ENCODE data around the gene PNLIPRP3. TPM values are rescaled to one million over a fixed set of nuclear protein-coding genes. Genes with fewer than 3 reads are reported as not detected.

PNLIPRP3 gene
- total and polyA plus RNA-seq, 2 donors (not counting 1 experiment from before 2014, with no cell fraction given) = not detected

- Histone ChIP-seq H3K4me2 (replicated peaks; ENCODE audit: low read depth, low read length, poor library complexity, severe bottlenecking) (no peak overlapping the region), H2AFZ (ENCODE audit: insufficient read depth, low read depth, low read length, poor library complexity, severe bottlenecking) (no peak overlapping the region), H3K79me2 (ENCODE audit: control insufficient read depth, insufficient read depth, low read length) (no peaks in the 10 kb centered on the region), H4K20me1 (ENCODE audit: control insufficient read depth, insufficient read depth, low read length, poor library complexity, severe bottlenecking) (no peaks in the 10 kb centered on the region), H3K4me1 (ENCODE audit: control insufficient read depth in 2 of 2, insufficient read depth in 2 of 2, low read length in 2 of 2) (no peaks in the 10 kb centered on the region), H3K9me3 (ENCODE audit: control extremely low read depth in 1 of 3, control insufficient read depth in 2 of 3, insufficient read depth in 1 of 3, low read length in 2 of 3) (peaks cover 0 to 2% (median 0%) of the 10 kb centered on the region in 3 donors), H3K27me3 (replicated peaks in 1 of 4; ENCODE audit: control extremely low read depth in 1 of 4, control insufficient read depth in 3 of 4, insufficient read depth in 4 of 4, low read length in 3 of 4) (no peaks in the 10 kb centered on the region), H3K9ac (ENCODE audit: low read length) (no peak overlapping the region), H3K4me3 (ENCODE audit: control extremely low read depth in 1 of 5, extremely low read depth in 1 of 5, insufficient read depth in 1 of 5, low read depth in 2 of 5, low read length in 4 of 5) (no peak overlapping the region), H3K36me3 (replicated peaks in 1 of 2; ENCODE audit: control extremely low read depth in 1 of 2, control insufficient read depth in 1 of 2, extremely low read depth in 1 of 2, insufficient read depth in 2 of 2, low read length in 1 of 2) (no peaks in the 10 kb centered on the region), H3K27ac (ENCODE audit: low read length in 2 of 2) (no peak overlapping the region)
- no peak for ATAC-seq (ENCODE audit: low read depth)
- WGBS (ENCODE audit: insufficient coverage) = no CpG with 5 or more reads among the region's 1 CpG
- Mint-ChIP-seq H3K27ac (no peak overlapping the region), H3K4me3 (no peak overlapping the region), H3K9me3 (ENCODE audit: insufficient read depth) (no peaks in the 10 kb centered on the region), H3K4me1 (no peaks in the 10 kb centered on the region), H3K27me3 (no peaks in the 10 kb centered on the region)
- ChIA-PET CTCF (no interaction called here), POLR2A (no interaction called here)
- DNase-seq = no peak
- intact Hi-C loops (cut with micrococcal nuclease) = no loop called here
- TF ChIP-seq CTCF (IDR thresholded peaks at IDR 0.05) (no peak), EZH2 (IDR thresholded peaks at IDR 0.05; ENCODE audit: borderline replicate concordance, insufficient read depth, low read depth, low read length, poor library complexity, severe bottlenecking) (no peak)
Observed at GRCh38 chr10:116418389-116418788, 9.3 kb upstream of the PNLIPRP3 start.

GRCh38 chr10:116421815-116422214, 5.8 kb upstream of the PNLIPRP3 start:
- no peak overlapping the region for H2AFZ ChIP-seq (ENCODE audit: insufficient read depth, low read depth, low read length, poor library complexity, severe bottlenecking)
- no peaks in the 10 kb centered on the region for H3K79me2 ChIP-seq (ENCODE audit: control insufficient read depth, insufficient read depth, low read length)
- ATAC-seq (ENCODE audit: low read depth) (no peak), DNase-seq (no peak)
- ChIA-PET POLR2A (no interaction called here), CTCF (no interaction called here)
- H3K4me3 Mint-ChIP-seq = no peak overlapping the region
- no peak overlapping the region for H3K9ac ChIP-seq (ENCODE audit: low read length)
- no peak overlapping the region for H3K4me2 ChIP-seq (replicated peaks; ENCODE audit: low read depth, low read length, poor library complexity, severe bottlenecking)
- 100% methylated on average over 1 of the region's 1 CpG for WGBS (ENCODE audit: insufficient coverage)
- no peaks in the 10 kb centered on the region for H3K27me3 Mint-ChIP-seq
- no peak overlapping the region for H3K27ac ChIP-seq (ENCODE audit: low read length in 2 of 2)
- no peaks in the 10 kb centered on the region for H3K36me3 ChIP-seq (replicated peaks in 1 of 2; ENCODE audit: control extremely low read depth in 1 of 2, control insufficient read depth in 1 of 2, extremely low read depth in 1 of 2, insufficient read depth in 2 of 2, low read length in 1 of 2)
- H3K4me1 ChIP-seq (ENCODE audit: control insufficient read depth in 2 of 2, insufficient read depth in 2 of 2, low read length in 2 of 2) = no peaks in the 10 kb centered on the region
- no peaks in the 10 kb centered on the region for H4K20me1 ChIP-seq (ENCODE audit: control insufficient read depth, insufficient read depth, low read length, poor library complexity, severe bottlenecking)
- no peak overlapping the region for H3K27ac Mint-ChIP-seq
- no peaks in the 10 kb centered on the region for H3K27me3 ChIP-seq (replicated peaks in 1 of 4; ENCODE audit: control extremely low read depth in 1 of 4, control insufficient read depth in 3 of 4, insufficient read depth in 4 of 4, low read length in 3 of 4)
- no peak for TF ChIP-seq EZH2 (IDR thresholded peaks at IDR 0.05; ENCODE audit: borderline replicate concordance, insufficient read depth, low read depth, low read length, poor library complexity, severe bottlenecking)
- no peak for TF ChIP-seq CTCF (IDR thresholded peaks at IDR 0.05)
- no peak overlapping the region for H3K4me3 ChIP-seq (ENCODE audit: control extremely low read depth in 1 of 5, extremely low read depth in 1 of 5, insufficient read depth in 1 of 5, low read depth in 2 of 5, low read length in 4 of 5)
- H3K9me3 Mint-ChIP-seq (ENCODE audit: insufficient read depth) = no peaks in the 10 kb centered on the region
- intact Hi-C loops (cut with micrococcal nuclease) = no loop called here
- H3K9me3 ChIP-seq (ENCODE audit: control extremely low read depth in 1 of 3, control insufficient read depth in 2 of 3, insufficient read depth in 1 of 3, low read length in 2 of 3) = no peaks in the 10 kb centered on the region
- H3K4me1 Mint-ChIP-seq = no peaks in the 10 kb centered on the region
